ENCODE results near the gene PRIMPOL.

- no peak for TF ChIP-seq CTCF (IDR thresholded peaks at IDR 0.05)
- TF ChIP-seq POLR2A (IDR thresholded peaks at IDR 0.05; ENCODE audit: low read depth): no peak
- no peak for TF ChIP-seq POLR2AphosphoS5 (IDR thresholded peaks at IDR 0.05)
- no peak for TF ChIP-seq EP300 (IDR thresholded peaks at IDR 0.05)
Observed at GRCh38 chr4:184651899-184652298, 2.4 kb downstream of the PRIMPOL start.

Data from esophagus muscularis mucosa (tissue), 4 donors.